Naive thymus-derived CD4-positive, alpha-beta T cell (primary cell): ENCODE data around the gene APP. TPM values are rescaled to one million over a fixed set of nuclear protein-coding genes. Genes with fewer than 3 reads are reported as not detected.

Experiments
- ATAC-seq: fragments of 150-1000 bp; cut with Tn5 transposase; 2 replicates; pipeline ENCODE4 v1.10.0; 2021; ENCODE audit warnings: mild to moderate bottlenecking, moderate library complexity
- CTCF ChIA-PET: fragments of 350-600 bp; sonication (Branson Sonifier 250); formaldehyde crosslinking; loops from one replicate; lab custom pipeline; 2021; ENCODE audit warnings: antibody characterized with exemption; lab: Charles Lee
- POLR2A ChIA-PET: fragments of 350-600 bp; sonication (Branson Sonifier 250); formaldehyde crosslinking; loops from one replicate; lab custom pipeline; 2021; ENCODE audit warnings: antibody characterized with exemption, inconsistent platforms; lab: Charles Lee
- DNase-seq, 9 donors: peaks; one replicate each; pipeline versions ENCODE4 v3.0.0 to v3.0.0-alpha.2; 2020 to 2022; ENCODE audit warnings: mixed read lengths in 1 of 9
- H3K27ac ChIP-seq: one replicate; pipeline ENCODE4 v1.7.0; 2013; ENCODE audit warnings: mild to moderate bottlenecking, low read depth, low read length, moderate library complexity
- H3K27me3 ChIP-seq, 2 donors: one replicate each; pipeline ENCODE4 v1.7.0; 2013; ENCODE audit warnings: low read length in 2 of 2, mild to moderate bottlenecking in 2 of 2, moderate library complexity in 2 of 2; ENCODE audit not compliant: control insufficient read depth in 2 of 2, insufficient read depth in 2 of 2
- H3K36me3 ChIP-seq, 3 experiments: 1 replicate in 2 of 3; 2 replicates in 1 of 3; pipeline ENCODE4 v1.7.0; 2013; ENCODE audit warnings: low read length in 3 of 3, mild to moderate bottlenecking in 3 of 3, moderate library complexity in 1 of 3; ENCODE audit not compliant: insufficient read depth in 3 of 3, control insufficient read depth in 2 of 3
- H3K4me1 ChIP-seq, 2 donors: one replicate each; pipeline ENCODE4 v1.7.0; 2013; ENCODE audit warnings: low read length in 2 of 2, mild to moderate bottlenecking in 2 of 2, moderate library complexity in 1 of 2; ENCODE audit not compliant: control insufficient read depth in 2 of 2, insufficient read depth in 2 of 2
- H3K4me3 ChIP-seq: 2 replicates; pipeline ENCODE4 v1.7.0; 2013; ENCODE audit warnings: mild to moderate bottlenecking, low read length
- H3K9me3 ChIP-seq, 3 experiments: 1 replicate in 2 of 3; 2 replicates in 1 of 3; pipeline ENCODE4 v1.7.0; 2013; ENCODE audit warnings: low read length in 3 of 3; ENCODE audit not compliant: control insufficient read depth in 2 of 3
- H3K27ac Mint-ChIP-seq, 9 donors: one replicate each; pipeline ENCODE4 v1.8.0; 2020 to 2022; ENCODE audit warnings: mixed read lengths in 9 of 9, mild to moderate bottlenecking in 8 of 9, moderate library complexity in 5 of 9, inconsistent platforms in 2 of 9
- H3K27me3 Mint-ChIP-seq, 5 donors: one replicate each; pipeline ENCODE4 v1.8.0; 2021 to 2022; ENCODE audit warnings: mixed read lengths in 5 of 5, mild to moderate bottlenecking in 1 of 5
- H3K36me3 Mint-ChIP-seq, 5 donors: one replicate each; pipeline ENCODE4 v1.8.0; 2020 to 2022; ENCODE audit warnings: mixed read lengths in 5 of 5, mild to moderate bottlenecking in 3 of 5, inconsistent platforms in 1 of 5
- H3K4me1 Mint-ChIP-seq, 7 donors: one replicate each; pipeline ENCODE4 v1.8.0; 2020 to 2022; ENCODE audit warnings: mixed read lengths in 7 of 7, mild to moderate bottlenecking in 3 of 7, inconsistent platforms in 1 of 7
- H3K4me3 Mint-ChIP-seq, 10 donors: one replicate each; pipeline ENCODE4 v1.8.0; 2020 to 2022; ENCODE audit warnings: mild to moderate bottlenecking in 10 of 10, mixed read lengths in 10 of 10, moderate library complexity in 6 of 10, inconsistent platforms in 2 of 10
- H3K9me3 Mint-ChIP-seq, 11 donors: one replicate each; pipeline ENCODE4 v1.8.0; 2020 to 2022; ENCODE audit warnings: mixed read lengths in 11 of 11, mild to moderate bottlenecking in 4 of 11, inconsistent platforms in 1 of 11, moderate library complexity in 1 of 11
- intact Hi-C, 2 donors: fragments of 100-400 bp; cut with micrococcal nuclease; formaldehyde crosslinking; loops; one replicate each; pipeline ENCODE4 v1.15.1; 2023
- polyA plus RNA-seq, 2 donors: library from polyadenylated mRNA; unstranded; fragments of 300-500 nt; fragmentation: Illumina TruSeq; gene quantifications; one replicate each; pipeline ENCODE4 v1.2.3, GENCODE V29; 2021
- total RNA-seq, 6 experiments: library from RNA in 5 of 6; stranded (reverse) in 5 of 6; gene quantifications; 1 replicate in 5 of 6; 2 replicates in 1 of 6; pipeline ENCODE4 v1.2.3 and lab custom pipeline; 2021 to 2026

APP gene
- total and polyA plus RNA-seq, 7 experiments from 2014 or later, result 19.8 to 68.0 (median 54.9) TPM

DNA sequence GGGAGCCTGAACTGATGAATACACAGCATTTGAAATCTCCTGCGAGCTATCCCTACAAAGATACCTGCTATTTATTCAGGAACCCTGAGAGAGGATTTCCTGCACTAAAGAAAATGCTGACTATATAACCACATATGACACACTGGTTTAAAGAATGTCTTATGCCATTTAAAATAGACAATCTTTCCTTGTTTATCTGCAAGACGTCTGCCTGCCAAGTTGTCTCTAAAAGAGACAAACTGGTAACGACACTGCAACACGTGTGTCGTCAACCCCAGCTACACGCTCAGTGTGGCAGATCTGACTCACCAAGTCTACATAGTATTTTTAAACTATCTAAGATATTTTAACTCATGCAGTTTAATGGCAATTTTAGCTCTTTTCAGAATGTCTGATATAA is 42.7 kb downstream of the APP start:
- no peaks in the 10 kb centered on the region for H3K27me3 ChIP-seq
- DNase-seq, result no peak
- H3K36me3 ChIP-seq, result no peaks in the 10 kb centered on the region
- H3K4me1 ChIP-seq, result no peaks in the 10 kb centered on the region
- H3K27ac Mint-ChIP-seq, result no peak overlapping the region
- no peaks in the 10 kb centered on the region for H3K27me3 Mint-ChIP-seq
- H3K36me3 Mint-ChIP-seq, result peaks cover 0 to 16% (median 4%) of the 10 kb centered on the region in 5 donors
- no peaks in the 10 kb centered on the region for H3K9me3 Mint-ChIP-seq
- H3K4me3 Mint-ChIP-seq, result no peak overlapping the region
- no peak for ATAC-seq
- POLR2A ChIA-PET, result no interaction called here
- intact Hi-C loops, result no loop called here
- no peaks in the 10 kb centered on the region for H3K9me3 ChIP-seq
- no peak overlapping the region for H3K4me3 ChIP-seq
- CTCF ChIA-PET, result interaction anchor here (0.9 kb wide), 1 partner anchor 43 kb away, joined by 3 read pairs; no protein-coding TSS in a partner anchor
- no peak overlapping the region for H3K27ac ChIP-seq
- H3K4me1 Mint-ChIP-seq, result peaks cover 4 to 28% (median 18%) of the 10 kb centered on the region in 7 donors

DNA sequence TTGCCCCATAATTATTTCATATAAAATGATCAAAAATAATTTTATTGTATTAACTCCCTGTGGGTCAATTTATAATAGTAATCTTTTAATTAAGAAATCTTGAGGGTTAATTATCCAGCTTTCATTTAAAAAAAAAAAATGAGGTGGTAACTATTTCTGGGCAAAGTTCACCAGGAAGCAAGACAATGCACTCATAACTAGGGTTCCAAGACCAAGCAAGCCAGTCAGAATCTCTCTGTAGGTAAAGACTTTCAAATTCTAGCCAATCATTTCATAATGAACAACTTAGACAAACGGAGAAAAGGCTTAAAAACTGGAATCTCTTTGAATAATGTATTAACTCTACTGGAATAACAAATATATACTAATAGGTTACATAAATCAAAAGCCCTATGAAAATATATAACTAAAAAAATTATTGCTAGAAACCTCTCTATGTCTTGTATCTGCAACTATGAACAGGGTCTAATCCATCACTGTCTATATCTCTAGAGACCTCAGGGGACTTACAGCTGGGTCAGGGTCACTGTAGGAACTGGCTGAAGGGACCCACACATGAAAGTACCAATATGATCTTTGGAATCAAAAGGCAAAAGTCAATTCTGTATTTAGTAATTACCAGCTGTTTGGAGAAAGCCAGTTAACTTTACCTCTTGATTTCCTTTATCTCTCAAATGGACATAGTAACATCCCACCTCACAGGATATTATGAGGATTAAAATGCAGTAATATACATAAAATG is 43.3 kb downstream of the APP start:
- H3K36me3 ChIP-seq, result no peaks in the 10 kb centered on the region
- Mint-ChIP-seq H3K27ac (no peak overlapping the region), H3K9me3 (no peaks in the 10 kb centered on the region), H3K36me3 (peaks cover 0 to 16% (median 4%) of the 10 kb centered on the region in 5 donors), H3K4me3 (no peak overlapping the region), H3K27me3 (no peaks in the 10 kb centered on the region), H3K4me1 (peaks cover 4 to 24% (median 14%) of the 10 kb centered on the region in 7 donors)
- POLR2A ChIA-PET, result no interaction called here
- ATAC-seq (no peak), DNase-seq (no peak)
- no peaks in the 10 kb centered on the region for H3K27me3 ChIP-seq
- no peak overlapping the region for H3K27ac ChIP-seq
- H3K4me1 ChIP-seq, result no peaks in the 10 kb centered on the region
- no peaks in the 10 kb centered on the region for H3K9me3 ChIP-seq
- CTCF ChIA-PET, result interaction anchor here (0.9 kb wide), 1 partner anchor 44 kb away, joined by 3 read pairs; no protein-coding TSS in a partner anchor
- intact Hi-C loops, result no loop called here
- H3K4me3 ChIP-seq, result no peak overlapping the region

- no peak overlapping the region for H3K4me3 Mint-ChIP-seq
- Histone ChIP-seq H3K4me3 (no peak overlapping the region), H3K27me3 (no peaks in the 10 kb centered on the region), H3K9me3 (no peaks in the 10 kb centered on the region), H3K36me3 (no peaks in the 10 kb centered on the region), H3K4me1 (no peaks in the 10 kb centered on the region), H3K27ac (no peak overlapping the region)
- no peak for DNase-seq
- peaks cover 4 to 21% (median 11%) of the 10 kb centered on the region in 7 donors for H3K4me1 Mint-ChIP-seq
- H3K36me3 Mint-ChIP-seq, result peaks cover 0 to 16% (median 4%) of the 10 kb centered on the region in 5 donors
- H3K9me3 Mint-ChIP-seq, result no peaks in the 10 kb centered on the region
- POLR2A ChIA-PET, result no interaction called here
- no peaks in the 10 kb centered on the region for H3K27me3 Mint-ChIP-seq
- CTCF ChIA-PET, result no interaction called here
- no peak overlapping the region for H3K27ac Mint-ChIP-seq
- ATAC-seq, result no peak
- intact Hi-C loops, result no loop called here
Measured at GRCh38 chr21:26126168-26126553, 44.4 kb downstream of the APP start.

DNA sequence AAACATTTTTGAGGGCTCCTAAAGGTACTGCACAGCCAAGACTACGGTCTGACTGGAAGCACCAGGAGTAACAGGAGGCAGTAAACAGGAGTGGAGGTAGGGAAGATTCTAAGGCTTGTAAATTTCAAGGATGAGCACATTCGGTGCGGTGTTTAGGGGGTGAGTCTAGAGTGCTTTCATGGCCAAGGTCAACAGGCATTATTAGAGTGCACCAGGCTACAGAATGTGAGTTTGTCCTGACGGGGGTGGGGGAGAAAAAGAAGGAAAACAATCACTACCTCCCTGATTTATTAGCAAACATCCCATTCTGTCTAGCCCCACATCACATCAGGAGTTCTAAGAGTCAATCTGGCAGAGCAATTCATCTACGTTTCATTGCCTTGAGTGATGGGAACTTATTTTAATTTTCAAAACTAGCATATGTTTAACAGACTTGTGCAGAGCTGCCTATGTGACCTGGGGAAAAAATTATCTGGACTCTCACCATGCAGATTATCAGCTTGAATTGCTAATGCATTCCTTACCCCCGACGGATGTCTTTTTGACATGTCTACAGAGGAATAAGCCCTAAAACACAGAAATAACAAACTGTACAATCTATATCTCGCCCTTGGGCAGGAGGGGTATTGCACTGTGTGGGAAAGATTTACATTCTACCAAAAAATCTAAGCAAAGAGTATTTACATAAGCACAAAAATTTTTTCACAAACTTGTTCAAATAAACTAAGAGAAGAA is 45.0 kb downstream of the APP start:
- Histone ChIP-seq H3K36me3 (no peaks in the 10 kb centered on the region), H3K4me3 (no peak overlapping the region), H3K27me3 (no peaks in the 10 kb centered on the region), H3K27ac (no peak overlapping the region), H3K9me3 (no peaks in the 10 kb centered on the region), H3K4me1 (no peaks in the 10 kb centered on the region)
- DNase-seq (no peak), ATAC-seq (no peak)
- no peak overlapping the region for H3K4me3 Mint-ChIP-seq
- H3K27ac Mint-ChIP-seq, result no peak overlapping the region
- no peaks in the 10 kb centered on the region for H3K27me3 Mint-ChIP-seq
- peaks cover 4 to 24% (median 14%) of the 10 kb centered on the region in 7 donors for H3K4me1 Mint-ChIP-seq
- ChIA-PET CTCF (no interaction called here), POLR2A (no interaction called here)
- peaks cover 0 to 13% (median 4%) of the 10 kb centered on the region in 5 donors for H3K36me3 Mint-ChIP-seq
- intact Hi-C loops, result no loop called here
- no peaks in the 10 kb centered on the region for H3K9me3 Mint-ChIP-seq

GRCh38 chr21:26124896-26125295 is 45.7 kb downstream of the APP start:
- H3K27ac ChIP-seq, result no peak overlapping the region
- Mint-ChIP-seq H3K27me3 (no peaks in the 10 kb centered on the region), H3K4me3 (no peak overlapping the region), H3K36me3 (peaks cover 0 to 12% (median 4%) of the 10 kb centered on the region in 5 donors), H3K9me3 (no peaks in the 10 kb centered on the region), H3K27ac (no peak overlapping the region), H3K4me1 (peaks cover 4 to 25% (median 14%) of the 10 kb centered on the region in 7 donors)
- no peak overlapping the region for H3K4me3 ChIP-seq
- intact Hi-C loops, result no loop called here
- no peak for ATAC-seq
- H3K27me3 ChIP-seq, result no peaks in the 10 kb centered on the region
- no peaks in the 10 kb centered on the region for H3K36me3 ChIP-seq
- POLR2A ChIA-PET, result no interaction called here
- no peaks in the 10 kb centered on the region for H3K4me1 ChIP-seq
- no peak for DNase-seq
- CTCF ChIA-PET, result no interaction called here
- H3K9me3 ChIP-seq, result no peaks in the 10 kb centered on the region

GRCh38 chr21:26124421-26124833 is 46.1 kb downstream of the APP start:
- no peaks in the 10 kb centered on the region for H3K4me1 ChIP-seq
- no peak overlapping the region for H3K27ac ChIP-seq
- Mint-ChIP-seq H3K4me1 (peaks cover 4 to 25% (median 14%) of the 10 kb centered on the region in 7 donors), H3K36me3 (peaks cover 0 to 12% (median 4%) of the 10 kb centered on the region in 5 donors), H3K4me3 (no peak overlapping the region), H3K27ac (no peak overlapping the region), H3K27me3 (no peaks in the 10 kb centered on the region), H3K9me3 (no peaks in the 10 kb centered on the region)
- CTCF ChIA-PET, result no interaction called here
- ATAC-seq (no peak), DNase-seq (no peak)
- POLR2A ChIA-PET, result no interaction called here
- H3K4me3 ChIP-seq, result no peak overlapping the region
- intact Hi-C loops, result no loop called here
- no peaks in the 10 kb centered on the region for H3K36me3 ChIP-seq
- no peaks in the 10 kb centered on the region for H3K9me3 ChIP-seq
- no peaks in the 10 kb centered on the region for H3K27me3 ChIP-seq
